A549 (cell line): Measurements from ENCODE around the gene ABCC3. TPM values are rescaled to one million over a fixed set of nuclear protein-coding genes. Genes with fewer than 3 reads are reported as not detected.

Experiments
- ATAC-seq, 2 experiments: fragments of 200-7000 bp in 1 of 2; fragments of >200 bp in 1 of 2; cut with Nextera tagmentation in 1 of 2; cut with Tn5 transposase in 1 of 2; 3 replicates each; pipeline versions ENCODE4 v1.8.0 to v1.9.1; 2018 to 2020; ENCODE audit warnings: mild to moderate bottlenecking in 1 of 2, moderate library complexity in 1 of 2
- CTCF ChIA-PET: fragments of 300-600 bp; sonication (Branson Sonifier 250); formaldehyde crosslinking; extraction: SDS; loops from one replicate; lab custom pipeline; 2021; ENCODE audit warnings: antibody characterized with exemption, inconsistent platforms; lab: Yijun Ruan, JAX
- POLR2A ChIA-PET: fragments of 350-600 bp; formaldehyde crosslinking; extraction: SDS; loops from one replicate; lab custom pipeline; 2021; ENCODE audit warnings: antibody characterized with exemption, inconsistent platforms; lab: Yijun Ruan, JAX
- DNase-seq, 2 experiments: peaks; one replicate each; pipeline versions ENCODE4 v3.0.0 to v3.0.0-alpha.2; 2011 to 2016; ENCODE audit warnings: low read depth in 1 of 2, low spot score in 1 of 2
- FAIRE-seq: peaks from 2 replicates; lab custom pipeline; 2011; peaks lifted over from hg19 to GRCh38; lab: Jason Lieb, UNC
- H3K27ac ChIP-seq, 2 experiments: fragments of >200 bp; sonication (Bioruptor Twin); formaldehyde crosslinking; 3 replicates each; pipeline ENCODE4 v1.5.1; 2016 to 2017
- H3K4me1 ChIP-seq: fragments of >200 bp; sonication (Bioruptor Twin); formaldehyde crosslinking; 3 replicates; pipeline ENCODE4 v1.6.1; 2016
- H3K4me2 ChIP-seq: fragments of >200 bp; sonication (Bioruptor Twin); formaldehyde crosslinking; 3 replicates; pipeline ENCODE4 v1.6.1; 2016
- H3K4me3 ChIP-seq: fragments of >200 bp; sonication (Bioruptor Twin); formaldehyde crosslinking; 3 replicates; pipeline ENCODE4 v1.5.1; 2016
- H3K9me3 ChIP-seq: fragments of >200 bp; sonication (Bioruptor Twin); formaldehyde crosslinking; 3 replicates; pipeline ENCODE4 v1.6.1; 2016
- CHD2 ChIP-seq: fragments of 150-350 bp; IDR thresholded peaks from 2 replicates; pipeline ENCODE4 v1.6.1; 2014; ENCODE audit warnings: low read length; ENCODE audit not compliant: partially characterized antibody
- CHD4 ChIP-seq: fragments of 200-600 bp; sonication (generic); IDR thresholded peaks from 2 replicates; pipeline ENCODE4 v1.6.1; 2016; ENCODE audit warnings: antibody characterized with exemption, mild to moderate bottlenecking, borderline replicate concordance
- CTCF ChIP-seq: fragments of >200 bp; sonication (Bioruptor Twin); formaldehyde crosslinking; IDR thresholded peaks from 3 replicates; pipeline ENCODE4 v1.5.1; 2016
- ELK1 ChIP-seq: fragments of 150-350 bp; IDR thresholded peaks from 2 replicates; pipeline ENCODE4 v1.6.1; 2014; ENCODE audit warnings: low read depth, mild to moderate bottlenecking, low read length
- ESRRA ChIP-seq: fragments of 150-350 bp; IDR thresholded peaks from 2 replicates; pipeline ENCODE4 v1.6.1; 2014; ENCODE audit warnings: mild to moderate bottlenecking, low read length, borderline replicate concordance
- FOXS1 ChIP-seq: fragments of 250-450 bp; sonication (Bioruptor Pico); IDR thresholded peaks from 2 replicates; pipeline ENCODE4 v1.5.0; 2020; ENCODE audit warnings: mild to moderate bottlenecking, moderate library complexity
- HDAC2 ChIP-seq: fragments of 200-600 bp; sonication (generic); IDR thresholded peaks from 2 replicates; pipeline ENCODE4 v1.6.1; 2016
- KDM1A ChIP-seq: fragments of 200-600 bp; sonication (generic); IDR thresholded peaks from 2 replicates; pipeline ENCODE4 v1.6.1; 2016; ENCODE audit warnings: low read depth, mild to moderate bottlenecking
- NR3C1 ChIP-seq: fragments of >200 bp; sonication (Bioruptor Twin); formaldehyde crosslinking; IDR thresholded peaks from 3 replicates; pipeline ENCODE4 v1.6.1; 2017
- POLR2AphosphoS2 ChIP-seq: conservative IDR thresholded peaks from 2 replicates; pipeline ENCODE4 v1.6.1; 2012; ENCODE audit warnings: low read length, improper control_type of control experiment, inconsistent platforms
- RAD21 ChIP-seq, 2 experiments: fragments of >200 bp in 1 of 2; sonication (Bioruptor Twin) in 1 of 2; formaldehyde crosslinking in 1 of 2; IDR thresholded peaks in 1 of 2; conservative IDR thresholded peaks in 1 of 2; 2 replicates in 1 of 2; 3 replicates in 1 of 2; pipeline ENCODE4 v1.6.1; 2012 to 2018; ENCODE audit warnings: inconsistent platforms in 1 of 2
- SMC3 ChIP-seq: fragments of >200 bp; sonication (Bioruptor Twin); formaldehyde crosslinking; IDR thresholded peaks from 3 replicates; pipeline ENCODE4 v1.6.1; 2018; ENCODE audit warnings: inconsistent platforms
- WGBS: methylation state at CpG from one replicate; pipeline ENCODE4 v1.1.6; 2017; ENCODE audit errors: missing lambda C conversion rate; 5-methylcytosine and 5-hydroxymethylcytosine counted together
- polyA plus RNA-seq, 4 experiments: library from polyadenylated mRNA; depleted of rRNA in 3 of 4; stranded (reverse); fragments of >200 nt; fragmentation: RNase III in 1 of 4; extraction: RNeasy Plus Mini Kit Qiagen cat#74134 plus additional on column Dnase treatment in 1 of 4; gene quantifications; 2 replicates in 3 of 4; 3 replicates in 1 of 4; pipeline ENCODE4 v1.2.3, GENCODE V29; 2011 to 2017

Gene ABCC3
- polyA plus RNA-seq, 2 of the 4 experiments (the other 2 are of a cell fraction), result 248 to 342 TPM

DNA sequence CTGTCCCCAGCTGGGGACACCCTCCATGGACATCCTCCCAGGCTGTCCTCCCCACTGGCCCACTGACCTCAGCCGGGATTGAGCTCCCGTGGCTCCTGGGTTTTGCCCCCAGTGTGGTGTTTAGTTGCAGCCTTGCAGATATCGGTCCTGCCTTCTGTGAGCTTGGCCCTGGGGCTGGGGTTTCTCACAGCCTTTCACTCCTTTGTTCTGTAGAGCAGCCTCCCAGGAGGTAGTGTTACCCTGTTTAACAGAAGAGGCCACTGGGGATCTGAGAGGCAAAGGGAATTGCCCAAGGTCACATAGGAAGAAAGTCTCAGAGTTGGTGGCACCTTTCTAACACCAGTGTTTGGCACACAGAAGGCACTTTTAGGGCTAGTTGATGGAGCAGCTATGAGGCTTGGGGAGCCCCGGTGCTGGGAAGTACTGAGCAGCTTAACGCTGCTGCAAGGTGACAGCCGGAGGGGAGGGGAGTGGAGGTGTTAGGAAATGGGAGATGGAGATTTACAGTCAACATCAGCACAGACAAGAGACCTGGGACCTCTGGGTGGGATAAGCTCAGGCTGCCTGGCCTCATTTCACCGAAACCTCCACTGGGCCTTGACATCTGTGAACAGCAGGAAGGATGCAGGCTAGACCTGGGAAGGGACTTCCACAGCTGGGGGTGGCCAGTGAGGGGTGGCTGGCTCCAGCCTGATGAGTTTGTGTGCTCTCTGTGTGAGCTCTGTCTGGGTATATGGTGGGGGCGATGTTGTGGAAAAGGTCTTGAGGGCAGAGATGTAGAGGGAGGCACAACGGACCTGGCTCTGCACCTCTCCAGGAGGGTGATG is 48.0 kb upstream of the ABCC3 start (continued):
- no peak for TF ChIP-seq CTCF
- TF ChIP-seq HDAC2, result no peak

DNA sequence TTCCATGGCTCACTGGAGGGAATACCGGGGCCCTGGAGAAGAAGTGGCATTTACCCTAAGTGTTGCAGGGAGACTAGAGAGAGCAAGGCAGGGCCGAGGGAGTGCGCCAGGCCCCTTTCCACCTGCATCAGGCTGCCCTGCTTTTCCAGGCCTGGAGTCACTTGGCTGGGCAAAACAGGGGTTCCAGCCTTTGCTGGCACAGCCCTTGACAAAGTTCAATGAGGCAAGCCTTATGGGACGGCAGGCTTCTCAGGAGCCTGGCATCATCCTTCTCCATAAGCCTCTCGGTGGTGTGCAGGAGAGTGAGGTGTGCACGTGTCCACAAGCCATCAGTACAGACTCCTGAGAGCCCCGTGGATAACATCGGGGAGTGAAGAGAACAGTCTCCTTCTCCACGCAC is 47.1 kb upstream of the ABCC3 start:
- ATAC-seq, result no peak
- H3K4me3 ChIP-seq, result no peak overlapping the region
- POLR2A ChIA-PET, result no interaction called here
- no peak for TF ChIP-seq POLR2AphosphoS2
- TF ChIP-seq, all 56 proteins: peak for 0
- H3K9me3 ChIP-seq, result no peaks in the 10 kb centered on the region
- H3K27ac ChIP-seq, result no peak overlapping the region
- CTCF ChIA-PET, result interaction anchor here (0.5 to 1.7 kb wide), 7 partner anchors 16 to 264 kb away, joined by 3 to 7 read pairs (median 4); no protein-coding TSS in a partner anchor
- FAIRE-seq (no peak), DNase-seq (no peak)
- no peak overlapping the region for H3K4me2 ChIP-seq
- WGBS, result 80% methylated on average over 9 of the region's 9 CpGs
- no peaks in the 10 kb centered on the region for H3K4me1 ChIP-seq

DNA sequence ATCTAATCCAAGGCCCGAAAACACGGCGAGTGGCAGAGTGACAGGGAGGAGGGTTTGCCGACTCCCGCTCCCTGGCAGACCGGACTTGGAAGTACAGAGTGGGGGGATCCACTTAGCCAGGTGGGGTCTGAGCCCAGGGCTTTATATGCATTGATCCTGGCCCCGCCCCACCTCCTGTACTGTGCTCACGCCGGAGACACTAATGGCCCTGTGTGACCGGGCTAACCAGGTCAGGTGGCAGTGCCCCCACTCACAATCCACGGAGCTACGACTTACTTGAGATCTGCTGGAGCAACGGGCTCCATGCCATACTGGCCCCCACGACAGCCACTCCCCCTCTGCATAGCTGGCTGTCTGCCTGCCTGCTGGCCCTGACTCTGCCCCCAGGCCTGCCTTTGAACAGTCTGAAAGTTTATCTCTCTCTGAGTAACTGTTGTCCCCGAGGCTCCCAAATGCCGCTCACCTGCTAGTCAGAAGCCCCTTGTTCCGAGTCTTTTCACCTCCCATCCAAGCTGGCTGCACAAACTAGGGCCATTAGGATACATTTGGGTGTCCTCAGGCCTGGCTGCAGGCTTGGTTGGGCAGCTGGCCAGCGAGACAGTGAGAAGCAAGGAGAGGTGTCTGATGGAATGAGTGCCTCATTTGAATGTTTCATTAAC is 46.2 kb upstream of the ABCC3 start:
- Histone ChIP-seq H3K9me3 (no peaks in the 10 kb centered on the region), H3K4me3 (no peak overlapping the region), H3K4me1 (no peaks in the 10 kb centered on the region), H3K4me2 (no peak overlapping the region), H3K27ac (no peak overlapping the region)
- 83% methylated on average over 18 of the region's 18 CpGs for WGBS
- TF ChIP-seq FOXS1 (no peak), CHD2 (no peak), KDM1A (no peak), ELK1 (no peak)
- no peak for FAIRE-seq
- CTCF ChIA-PET, result interaction anchor here (0.6 to 1.7 kb wide), 14 partner anchors 9 to 419 kb away, joined by 3 to 7 read pairs (median 4); no protein-coding TSS in a partner anchor
- DNase-seq, result no peak
- ATAC-seq, result no peak
- POLR2A ChIA-PET, result no interaction called here

- no peak for TF ChIP-seq ESRRA
- no peak for TF ChIP-seq CHD4
- TF ChIP-seq CTCF, result no peak
- no peak for TF ChIP-seq RAD21 (conservative IDR thresholded peaks at IDR 0.05 in 1 of 2, IDR thresholded peaks at IDR 0.05 in 1 of 2)
- no peak for TF ChIP-seq SMC3
- no peak for TF ChIP-seq NR3C1
- ChIA-PET POLR2A (no interaction called here), CTCF (interaction anchor here (0.6 to 1.7 kb wide), 15 partner anchors 10 to 420 kb away, joined by 3 to 7 read pairs (median 4); no protein-coding TSS in a partner anchor)
- Histone ChIP-seq H3K4me1 (no peaks in the 10 kb centered on the region), H3K4me3 (no peak overlapping the region), H3K4me2 (no peak overlapping the region), H3K27ac (no peak overlapping the region), H3K9me3 (no peaks in the 10 kb centered on the region)
- no peak for DNase-seq
- no peak for ATAC-seq
- 77% methylated on average over 10 of the region's 10 CpGs for WGBS
- FAIRE-seq, result no peak
Observed at GRCh38 chr17:50589095-50589705, 45.5 kb upstream of the ABCC3 start.
